IPS-15b (cell line): ENCODE data around the gene GABARAPL1.
"Not testable (repeated sequence)": the region's sequence is repeated elsewhere in the genome, so short reads cannot be mapped to it uniquely, and the experiment has no call there.

Experiments
- H3K27me3 ChIP-seq: one replicate; pipeline ENCODE4 v1.6.1; 2013; ENCODE audit warnings: low read length; ENCODE audit not compliant: control insufficient read depth, insufficient read depth
- H3K36me3 ChIP-seq: one replicate; pipeline ENCODE4 v1.6.1; 2013; ENCODE audit warnings: low read length; ENCODE audit not compliant: control insufficient read depth, insufficient read depth
- H3K4me1 ChIP-seq: one replicate; pipeline ENCODE4 v1.6.1; 2013; ENCODE audit warnings: mild to moderate bottlenecking, low read length; ENCODE audit not compliant: control insufficient read depth, insufficient read depth
- H3K4me3 ChIP-seq: one replicate; pipeline ENCODE4 v1.5.1; 2013; ENCODE audit warnings: low read depth, low read length
- H3K9ac ChIP-seq: one replicate; pipeline ENCODE4 v1.6.1; 2013; ENCODE audit warnings: low read depth, mild to moderate bottlenecking, low read length
- H3K9me3 ChIP-seq: one replicate; pipeline ENCODE4 v1.6.1; 2013; ENCODE audit warnings: mild to moderate bottlenecking, low read length; ENCODE audit not compliant: control insufficient read depth, insufficient read depth

GABARAPL1 gene

GRCh38 chr12:10205220-10205807, 7.4 kb upstream of the GABARAPL1 start:
- no peak overlapping the region for H3K4me3 ChIP-seq
- H3K27me3 ChIP-seq: no peaks in the 10 kb centered on the region
- no peaks in the 10 kb centered on the region for H3K36me3 ChIP-seq
- no peaks in the 10 kb centered on the region for H3K4me1 ChIP-seq
- H3K9ac ChIP-seq: no peak overlapping the region
- H3K9me3 ChIP-seq: no peaks in the 10 kb centered on the region

- Histone ChIP-seq H3K27me3 (no peaks in the 10 kb centered on the region), H3K4me3 (no peak overlapping the region), H3K9me3 (no peaks in the 10 kb centered on the region), H3K36me3 (no peaks in the 10 kb centered on the region), H3K4me1 (no peaks in the 10 kb centered on the region), H3K9ac (no peak overlapping the region)
Observed at GRCh38 chr12:10207136-10207535, 5.5 kb upstream of the GABARAPL1 start.

DNA sequence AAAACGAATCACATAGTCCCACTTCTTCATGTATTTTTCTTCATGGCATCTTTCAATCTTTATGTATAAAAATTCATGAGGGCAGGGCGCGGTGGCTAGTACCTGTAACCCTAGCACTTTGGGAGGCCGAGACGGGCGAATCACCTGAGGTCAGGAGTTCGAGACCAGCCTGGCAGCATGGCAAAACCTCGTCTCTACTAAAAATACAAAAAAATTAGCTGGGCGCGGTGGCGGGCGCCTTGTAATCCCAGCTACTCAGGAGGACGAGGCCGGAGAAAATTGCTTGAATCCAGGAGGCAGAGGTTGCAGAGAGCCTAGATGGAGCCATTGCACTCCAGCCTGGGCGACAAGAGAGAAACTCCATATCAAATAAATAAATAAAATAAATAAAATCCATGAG, 2.5 kb upstream of the GABARAPL1 start:
- Histone ChIP-seq H3K36me3 (no peaks in the 10 kb centered on the region), H3K9ac (no peak overlapping the region), H3K27me3 (no peaks in the 10 kb centered on the region), H3K9me3 (no peaks in the 10 kb centered on the region), H3K4me3 (no peak overlapping the region), H3K4me1 (peaks cover 7% of the 10 kb centered on the region)

GRCh38 chr12:10211101-10211939, 1.4 kb upstream of the GABARAPL1 start:
- Histone ChIP-seq H3K4me1 (peaks cover 9% of the 10 kb centered on the region), H3K9me3 (no peaks in the 10 kb centered on the region), H3K9ac (no peak overlapping the region), H3K36me3 (no peaks in the 10 kb centered on the region), H3K4me3 (no peak overlapping the region), H3K27me3 (no peaks in the 10 kb centered on the region)

DNA sequence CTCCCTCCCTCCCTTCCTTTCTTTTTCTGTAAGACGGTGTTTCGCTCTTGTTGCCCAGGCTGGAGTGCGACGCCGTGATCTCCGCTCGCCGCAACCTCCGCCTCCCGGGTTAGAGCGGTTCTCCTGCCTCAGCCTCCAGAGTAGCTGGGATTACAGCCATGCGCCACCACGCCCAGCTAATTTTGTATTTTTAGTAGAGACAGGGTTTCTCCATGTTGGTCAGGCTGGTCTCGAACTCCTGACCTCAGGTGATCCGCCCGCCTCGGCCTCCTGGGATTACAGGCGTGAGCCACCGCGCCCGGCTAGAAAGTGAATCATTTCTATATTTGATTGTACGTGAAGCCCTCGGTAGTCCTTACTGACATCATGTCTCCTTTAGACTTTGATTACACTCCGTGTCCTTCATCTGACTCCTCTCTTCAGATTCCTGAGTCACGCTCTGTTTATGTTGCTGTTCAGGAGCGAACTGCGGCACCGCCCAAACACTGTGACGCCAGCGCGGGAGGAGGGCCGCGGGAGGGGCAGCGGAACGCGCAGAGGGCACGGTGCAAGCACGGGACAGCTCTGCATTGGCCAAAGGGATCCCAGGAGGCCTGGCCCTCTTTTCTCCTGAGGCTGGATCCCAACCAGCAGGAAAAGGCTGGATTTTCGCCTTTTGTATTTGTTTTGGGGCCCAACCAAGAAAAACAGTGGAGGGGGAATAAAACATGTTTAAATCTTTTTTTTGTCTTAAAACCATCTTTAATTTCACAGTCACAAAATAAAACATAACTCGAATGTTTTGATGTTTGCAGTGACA, 538 bp upstream of the GABARAPL1 start:
- no peaks in the 10 kb centered on the region for H3K36me3 ChIP-seq
- no peaks in the 10 kb centered on the region for H3K9me3 ChIP-seq
- H3K4me1 ChIP-seq: peaks cover 9% of the 10 kb centered on the region
- H3K4me3 ChIP-seq: peak overlapping the region; percentile 95
- H3K27me3 ChIP-seq: no peaks in the 10 kb centered on the region
- H3K9ac ChIP-seq: no peak overlapping the region

GRCh38 chr12:10213168-10214135, 775 bp downstream of the GABARAPL1 start:
- Histone ChIP-seq H3K27me3 (no peaks in the 10 kb centered on the region), H3K9me3 (no peaks in the 10 kb centered on the region), H3K9ac (peak overlapping the region; percentile 93), H3K4me3 (peak overlapping the region; percentile 95), H3K36me3 (no peaks in the 10 kb centered on the region), H3K4me1 (peaks cover 9% of the 10 kb centered on the region)

DNA sequence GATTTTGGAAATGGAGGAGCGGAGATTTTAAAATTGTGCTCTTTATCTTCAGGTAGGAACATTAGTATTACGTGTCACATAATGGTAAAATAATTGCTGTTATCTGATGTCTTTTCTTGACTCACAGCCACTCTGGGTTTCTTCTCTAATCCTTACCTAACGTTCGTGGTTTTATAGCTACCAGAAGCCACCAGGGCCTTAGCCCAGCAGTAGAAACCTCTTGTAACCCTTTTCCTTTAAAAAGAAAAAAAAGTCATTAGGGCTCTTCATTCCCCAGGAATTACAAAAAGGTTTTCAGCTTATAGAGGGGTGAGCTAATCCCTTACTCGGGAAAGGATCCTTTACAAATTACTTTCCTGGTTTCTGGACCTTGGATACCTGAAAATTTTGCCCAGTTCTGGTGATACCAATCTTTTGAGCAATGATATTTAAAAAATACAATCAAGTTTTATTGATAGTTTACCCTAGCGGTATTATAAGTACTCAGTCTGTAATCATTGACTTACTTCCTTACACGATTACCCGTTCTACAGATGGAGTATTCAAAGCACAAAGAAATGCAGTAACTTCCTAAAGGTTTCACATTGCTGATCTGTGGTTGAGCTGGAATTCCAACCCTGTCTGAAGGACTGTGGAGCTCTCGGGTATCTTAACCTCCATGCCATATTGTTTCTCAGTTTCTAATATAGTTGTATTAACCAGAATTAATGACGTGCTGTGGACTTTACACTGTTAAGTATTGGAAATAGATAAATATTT, 1.6 kb downstream of the GABARAPL1 start:
- no peak overlapping the region for H3K9ac ChIP-seq
- H3K4me1 ChIP-seq: peaks cover 9% of the 10 kb centered on the region
- H3K9me3 ChIP-seq: no peaks in the 10 kb centered on the region
- H3K4me3 ChIP-seq: peak overlapping the region; percentile 95
- H3K27me3 ChIP-seq: no peaks in the 10 kb centered on the region
- no peaks in the 10 kb centered on the region for H3K36me3 ChIP-seq

DNA sequence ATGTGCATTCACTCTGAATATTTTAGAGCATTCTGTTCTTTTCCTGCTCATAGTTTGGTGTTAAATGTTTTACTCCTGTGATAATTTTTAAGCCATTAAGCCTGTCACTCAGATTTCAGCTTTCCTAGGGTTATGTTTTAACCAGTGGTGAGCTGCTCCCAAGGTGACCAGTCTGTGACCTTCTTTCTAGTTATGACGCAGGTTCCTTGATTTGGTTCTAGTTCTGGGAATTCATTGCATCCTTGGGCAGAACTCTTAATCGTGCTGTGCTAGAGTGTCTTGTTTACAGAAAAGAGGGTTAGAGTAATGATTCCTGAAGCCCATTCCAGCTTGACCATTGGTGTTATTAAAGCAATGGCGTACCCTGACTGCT, 2.2 kb downstream of the GABARAPL1 start:
- Histone ChIP-seq H3K4me1 (peaks cover 9% of the 10 kb centered on the region), H3K9me3 (no peaks in the 10 kb centered on the region), H3K36me3 (no peaks in the 10 kb centered on the region), H3K4me3 (peak overlapping the region; percentile 95), H3K27me3 (no peaks in the 10 kb centered on the region), H3K9ac (no peak overlapping the region)

- Histone ChIP-seq H3K36me3 (peaks cover 2% of the 10 kb centered on the region), H3K4me1 (peaks cover 9% of the 10 kb centered on the region), H3K4me3 (peak overlapping the region; percentile 95), H3K27me3 (no peaks in the 10 kb centered on the region), H3K9ac (peak overlapping the region; percentile 8), H3K9me3 (no peaks in the 10 kb centered on the region)
Observed at GRCh38 chr12:10215436-10215835, 2.8 kb downstream of the GABARAPL1 start.

- not testable (repeated sequence) for H3K9me3 ChIP-seq, H3K36me3 ChIP-seq, H3K27me3 ChIP-seq, H3K4me1 ChIP-seq, H3K4me3 ChIP-seq
- peak overlapping the region; percentile 8 for H3K9ac ChIP-seq
Observed at GRCh38 chr12:10215946-10216345, 3.3 kb downstream of the GABARAPL1 start.
